SK-N-SH treated with all-trans-retinoic acid at 6 μM for 48 hours (cell line): Measurements from ENCODE around the gene OTOA.

ENCODE experiments used
- ATAC-seq: fragments of 200-7000 bp; cut with Tn5 transposase; 3 replicates; pipeline ENCODE4 v1.9.1; 2020; ENCODE audit warnings: mild to moderate bottlenecking, moderate library complexity
- ARNTL ChIP-seq: fragments of 450-650 bp; formaldehyde crosslinking; IDR thresholded peaks from 2 replicates; pipeline ENCODE4 v1.5.0; 2020; ENCODE audit warnings: low read depth, mild to moderate bottlenecking, moderate library complexity, borderline replicate concordance
- BACH2 ChIP-seq: fragments of 250-450 bp; sonication (Bioruptor Pico); IDR thresholded peaks from 2 replicates; pipeline ENCODE4 v1.9.0; 2021; ENCODE audit warnings: mild to moderate bottlenecking, borderline replicate concordance
- CREB5 ChIP-seq: fragments of 250-450 bp; sonication (Bioruptor Pico); IDR thresholded peaks from 2 replicates; pipeline ENCODE4 v1.5.1; 2020; ENCODE audit warnings: low read depth, mild to moderate bottlenecking, moderate library complexity
- CSDC2 ChIP-seq: fragments of 250-450 bp; sonication (Bioruptor Pico); IDR thresholded peaks from 2 replicates; pipeline ENCODE4 v1.5.0; 2020; ENCODE audit warnings: mild to moderate bottlenecking, moderate library complexity
- GLIS3 ChIP-seq: fragments of 250-450 bp; sonication (Bioruptor Pico); IDR thresholded peaks from 2 replicates; pipeline ENCODE4 v1.5.0; 2020; ENCODE audit warnings: mild to moderate bottlenecking, moderate library complexity
- ISL1 ChIP-seq: fragments of 250-450 bp; sonication (Bioruptor Pico); IDR thresholded peaks from 2 replicates; pipeline ENCODE4 v2.1.2; 2022; ENCODE audit warnings: mild to moderate bottlenecking, moderate library complexity
- OSR1 ChIP-seq: fragments of 250-450 bp; sonication (Bioruptor Pico); IDR thresholded peaks from 2 replicates; pipeline ENCODE4 v1.8.0; 2022; ENCODE audit warnings: moderate library complexity, mild to moderate bottlenecking, inconsistent platforms
- PATZ1 ChIP-seq: fragments of 250-450 bp; sonication (Bioruptor Pico); IDR thresholded peaks from 2 replicates; pipeline ENCODE4 v1.8.0; 2020; ENCODE audit warnings: mild to moderate bottlenecking, moderate library complexity, borderline replicate concordance
- POU6F1 ChIP-seq: fragments of 250-450 bp; sonication (Bioruptor Pico); IDR thresholded peaks from 2 replicates; pipeline ENCODE4 v1.8.0; 2021; ENCODE audit warnings: low read depth, mild to moderate bottlenecking, moderate library complexity, borderline replicate concordance
- PPARA ChIP-seq: fragments of 250-450 bp; sonication (Bioruptor Pico); IDR thresholded peaks from 2 replicates; pipeline ENCODE4 v1.5.0; 2020; ENCODE audit warnings: mild to moderate bottlenecking, borderline replicate concordance
- RARB ChIP-seq: fragments of 250-450 bp; sonication (Bioruptor Pico); IDR thresholded peaks from 2 replicates; pipeline ENCODE4 v1.8.0; 2021; ENCODE audit warnings: mild to moderate bottlenecking, moderate library complexity
- SNAI2 ChIP-seq: fragments of 250-450 bp; sonication (Bioruptor Pico); IDR thresholded peaks from 2 replicates; pipeline ENCODE4 v1.5.0; 2020; ENCODE audit warnings: mild to moderate bottlenecking, moderate library complexity
- TSHZ2 ChIP-seq: fragments of 250-450 bp; sonication (Bioruptor Pico); IDR thresholded peaks from 2 replicates; pipeline ENCODE4 v1.5.0; 2020; ENCODE audit warnings: mild to moderate bottlenecking, moderate library complexity
- ZC3H10 ChIP-seq: fragments of 250-450 bp; sonication (Bioruptor Pico); IDR thresholded peaks from 2 replicates; pipeline ENCODE4 v1.5.1; 2021; ENCODE audit warnings: mild to moderate bottlenecking, moderate library complexity
- ZFP3 ChIP-seq: fragments of 250-450 bp; sonication (Bioruptor Pico); IDR thresholded peaks from 2 replicates; pipeline ENCODE4 v1.5.0; 2020; ENCODE audit warnings: mild to moderate bottlenecking, moderate library complexity
- ZFP30 ChIP-seq: fragments of 450-650 bp; formaldehyde crosslinking; IDR thresholded peaks from 2 replicates; pipeline ENCODE4 v1.5.0; 2022; ENCODE audit warnings: mild to moderate bottlenecking, moderate library complexity
- ZNF565 ChIP-seq: fragments of 450-650 bp; formaldehyde crosslinking; conservative IDR thresholded peaks from 2 replicates; pipeline ENCODE4 v1.5.0; 2020; ENCODE audit warnings: low read depth, mild to moderate bottlenecking, moderate library complexity
- ZNF70 ChIP-seq: fragments of 450-650 bp; formaldehyde crosslinking; IDR thresholded peaks from 2 replicates; pipeline ENCODE4 v1.5.0; 2020; ENCODE audit warnings: mild to moderate bottlenecking, moderate library complexity
- ZNF8 ChIP-seq: fragments of 450-650 bp; formaldehyde crosslinking; IDR thresholded peaks from 2 replicates; pipeline ENCODE4 v1.5.0; 2020; ENCODE audit warnings: mild to moderate bottlenecking, moderate library complexity

The OTOA gene

GRCh38 chr16:21650521-21650920, 13.2 kb upstream of the OTOA start:
- ATAC-seq = no peak
- TF ChIP-seq ZC3H10 (CRISPR knock-in tag) (no peak), CREB5 (no peak), RARB (CRISPR knock-in tag) (no peak)

GRCh38 chr16:21651515-21651914, 12.3 kb upstream of the OTOA start:
- ATAC-seq = no peak
- no peak for TF ChIP-seq ZC3H10 (CRISPR knock-in tag)
- no peak for TF ChIP-seq PPARA (CRISPR knock-in tag)
- no peak for TF ChIP-seq ARNTL
- TF ChIP-seq TSHZ2 (CRISPR knock-in tag) = no peak
- TF ChIP-seq ZNF8 (CRISPR knock-in tag) = no peak
- TF ChIP-seq SNAI2 (CRISPR knock-in tag) = no peak
- TF ChIP-seq OSR1 = no peak
- TF ChIP-seq CSDC2 = no peak

- no peak for ATAC-seq
- TF ChIP-seq PPARA (CRISPR knock-in tag) = no peak
- TF ChIP-seq OSR1 = no peak
- TF ChIP-seq ISL1 = no peak
- TF ChIP-seq ZNF565 (CRISPR knock-in tag) = no peak
These were observed 11.3 kb upstream of the OTOA start, which contains the start of gene IGSF6 for GRCh38 chr16:21652453-21652852. Gene IGSF6, minus strand, starts transcription at chr16:21652608. Its CDS starts 10 bp downstream, at chr16:21652598.

- no peak for ATAC-seq
These were observed 10.2 kb upstream of the OTOA start for GRCh38 chr16:21653571-21653970.

GRCh38 chr16:21654466-21654865, 9.3 kb upstream of the OTOA start:
- no peak for ATAC-seq
- TF ChIP-seq ZFP30 (CRISPR knock-in tag) = no peak
- no peak for TF ChIP-seq TSHZ2 (CRISPR knock-in tag)
- no peak for TF ChIP-seq PATZ1 (CRISPR knock-in tag)
- no peak for TF ChIP-seq SNAI2 (CRISPR knock-in tag)
- TF ChIP-seq POU6F1 (CRISPR knock-in tag) = no peak
- TF ChIP-seq CREB5 = no peak
- no peak for TF ChIP-seq PPARA (CRISPR knock-in tag)
- no peak for TF ChIP-seq ARNTL
- no peak for TF ChIP-seq ZFP3 (CRISPR knock-in tag)
- TF ChIP-seq GLIS3 (CRISPR knock-in tag) = no peak

More at GRCh38 chr16:21653571-21653970, 10.2 kb upstream of the OTOA start:
- TF ChIP-seq ZC3H10 (CRISPR knock-in tag) (no peak), BACH2 (no peak), POU6F1 (CRISPR knock-in tag) (no peak), RARB (CRISPR knock-in tag) (no peak), CSDC2 (no peak), ZFP30 (CRISPR knock-in tag) (no peak), ZNF70 (CRISPR knock-in tag) (no peak)
